NCI-H1092 (cell line): Measurements from ENCODE around the gene CTU2.
"Not testable (repeated sequence)": the region's sequence is repeated elsewhere in the genome, so short reads cannot be mapped to it uniquely, and the experiment has no call there.

ENCODE experiments used
- DNase-seq: peaks from one replicate; lab custom pipeline; 2025; lab: John Stamatoyannopoulos, UW

Gene CTU2

DNA sequence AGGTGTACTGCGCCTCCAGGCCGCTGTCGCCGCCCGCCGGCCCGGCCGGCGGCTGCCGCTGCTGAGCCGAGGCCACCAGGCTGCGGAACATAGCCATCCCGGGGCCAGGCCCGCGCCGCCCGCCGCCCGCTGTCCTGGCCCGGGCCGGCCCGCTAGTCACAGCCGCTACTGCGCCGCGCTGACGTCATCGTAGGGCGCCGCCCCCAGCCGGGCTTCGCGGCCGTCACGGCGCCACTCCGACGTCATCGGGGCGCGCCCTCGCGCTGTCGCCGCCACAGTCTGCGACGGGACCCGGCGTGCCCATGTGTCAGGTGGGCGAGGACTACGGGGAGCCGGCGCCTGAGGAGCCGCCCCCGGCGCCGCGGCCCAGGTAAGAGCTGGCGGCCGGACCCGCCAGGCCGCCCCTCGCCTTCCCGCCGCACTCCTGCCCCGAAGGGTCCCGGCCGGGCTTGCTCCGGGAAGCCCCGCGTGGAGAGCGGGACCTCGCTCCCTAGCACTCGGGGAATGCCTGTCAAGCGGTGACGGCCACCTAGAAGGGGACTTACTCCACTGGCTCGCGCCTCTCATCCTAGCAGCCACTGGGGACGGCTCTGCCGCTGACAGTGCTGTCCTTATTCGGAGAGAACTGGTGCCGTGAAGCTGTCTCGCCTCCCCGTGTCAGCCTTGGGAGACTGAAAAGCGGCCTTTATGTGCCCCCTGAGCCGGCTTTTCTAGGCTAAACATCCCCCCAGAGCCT is at the start of gene CTU2, which contains the start of gene RNF166:
TSS of gene CTU2 (plus strand) at position 275 of the 736 bp plus-strand sequence. CDS start at position 303, 28 bp downstream.
TSS of gene RNF166 (minus strand) at position 180 of the 736 bp plus-strand sequence. CDS start at position 97, 83 bp downstream.
- DNase-seq: peak; percentile 76

DNA sequence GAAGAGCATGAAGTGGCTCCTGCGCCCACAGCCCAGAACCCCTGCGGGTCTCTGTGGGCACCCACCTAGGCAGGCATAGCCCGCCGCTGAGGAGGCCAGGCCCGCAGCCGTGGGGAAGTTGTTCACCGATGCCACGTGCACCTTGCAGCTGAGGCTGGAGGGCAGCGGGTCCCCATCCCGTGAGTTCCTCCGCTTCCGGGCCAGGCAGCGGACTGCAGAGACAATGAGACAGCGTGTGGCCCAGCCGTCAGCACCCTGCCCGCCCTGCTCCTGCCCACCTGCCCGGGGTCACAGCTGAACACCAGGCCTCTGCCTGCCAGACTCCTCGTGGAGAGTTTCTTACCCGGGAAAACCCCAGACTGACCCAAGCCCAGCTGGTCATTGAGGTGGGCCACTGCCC is 48.9 kb upstream of the CTU2 start:
- no peak for DNase-seq

DNA sequence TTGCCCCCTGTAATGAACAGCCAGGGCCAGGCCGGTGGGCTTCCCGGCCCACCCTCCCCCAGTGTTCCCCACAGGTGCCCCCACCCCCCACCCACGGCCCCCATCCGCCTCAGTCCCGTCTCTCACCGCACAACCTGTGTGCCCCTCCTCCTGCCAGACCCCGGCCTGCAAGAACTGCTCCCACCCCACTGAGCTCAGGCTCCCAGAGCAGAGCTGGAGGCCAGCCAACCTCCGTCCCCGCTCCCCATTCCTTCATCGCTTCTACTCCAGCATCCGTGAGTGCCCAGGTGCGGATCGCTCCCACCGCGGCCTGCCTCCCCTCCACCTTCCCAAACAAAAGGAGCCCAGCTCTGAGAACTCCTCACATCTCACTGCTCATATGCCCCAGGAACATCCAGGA is 47.6 kb upstream of the CTU2 start:
- DNase-seq: no peak

DNA sequence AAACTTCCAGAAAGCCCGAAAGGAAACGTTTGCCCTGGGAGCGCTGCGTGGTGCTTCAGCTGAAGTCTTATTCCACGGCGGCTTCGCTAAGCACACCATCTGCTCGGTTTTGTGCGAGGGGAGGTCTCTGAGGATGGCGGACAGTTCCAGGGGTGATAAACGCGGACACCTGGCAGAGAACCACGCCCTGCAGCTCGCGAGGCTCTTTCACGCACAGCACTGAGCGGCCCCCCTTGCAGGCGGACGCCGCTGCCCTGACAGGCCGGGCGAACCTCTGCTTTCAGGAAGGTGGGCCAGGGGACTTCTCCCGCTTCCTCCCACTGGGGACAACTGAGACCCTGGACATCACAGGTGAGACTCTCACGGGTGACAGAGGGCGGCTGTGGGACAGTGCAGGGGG is 47.1 kb upstream of the CTU2 start:
- no peak for DNase-seq

DNA sequence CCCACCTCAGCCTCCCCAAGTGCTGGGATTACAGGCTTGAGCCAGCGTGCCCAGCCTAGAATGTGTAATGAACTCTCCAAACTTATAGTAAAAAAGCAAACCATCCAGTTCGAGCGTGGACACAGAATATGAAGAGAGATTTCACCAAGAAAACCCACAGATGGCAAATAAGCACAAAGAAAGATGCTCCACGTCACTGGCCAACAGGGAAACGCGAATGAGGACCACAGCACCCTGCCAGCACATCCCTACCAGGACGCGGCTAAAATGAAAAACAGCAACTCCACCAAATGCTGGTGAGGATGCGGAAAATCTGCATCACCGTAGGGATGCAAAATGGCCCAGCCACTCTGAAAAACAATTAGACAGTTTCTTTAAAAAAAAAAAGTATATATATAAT is 44.8 kb upstream of the CTU2 start:
- no peak for DNase-seq

DNA sequence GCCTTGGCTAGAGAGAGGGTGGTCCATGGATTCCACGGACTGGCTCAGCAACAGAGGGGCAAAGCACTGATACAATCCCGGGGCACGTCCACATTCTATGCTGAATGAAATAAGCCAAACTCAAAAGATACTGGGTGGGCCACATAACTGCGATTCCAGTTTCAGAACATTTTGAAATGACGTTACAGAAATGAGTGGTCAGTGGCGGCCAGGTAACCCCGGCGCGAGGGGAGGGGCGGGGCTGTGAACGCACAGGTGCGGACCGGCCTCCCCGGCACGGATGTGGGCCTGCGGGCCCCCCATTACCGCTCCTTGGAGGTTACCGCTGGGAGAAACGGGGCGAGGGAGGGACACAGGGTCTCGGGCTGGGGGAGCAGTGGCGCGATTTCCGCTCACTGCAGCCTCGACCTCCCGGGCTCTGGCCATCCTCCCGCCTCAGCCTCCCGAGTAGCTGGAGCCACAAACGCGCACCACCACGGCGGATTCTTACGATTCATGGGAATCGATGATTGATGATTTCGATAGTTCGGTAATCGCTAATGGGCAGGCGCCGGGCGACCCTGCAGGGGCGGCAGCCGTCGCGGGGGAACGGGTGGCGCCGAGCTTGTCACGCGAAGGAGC is 44.0 kb upstream of the CTU2 start:
- DNase-seq: no peak

DNA sequence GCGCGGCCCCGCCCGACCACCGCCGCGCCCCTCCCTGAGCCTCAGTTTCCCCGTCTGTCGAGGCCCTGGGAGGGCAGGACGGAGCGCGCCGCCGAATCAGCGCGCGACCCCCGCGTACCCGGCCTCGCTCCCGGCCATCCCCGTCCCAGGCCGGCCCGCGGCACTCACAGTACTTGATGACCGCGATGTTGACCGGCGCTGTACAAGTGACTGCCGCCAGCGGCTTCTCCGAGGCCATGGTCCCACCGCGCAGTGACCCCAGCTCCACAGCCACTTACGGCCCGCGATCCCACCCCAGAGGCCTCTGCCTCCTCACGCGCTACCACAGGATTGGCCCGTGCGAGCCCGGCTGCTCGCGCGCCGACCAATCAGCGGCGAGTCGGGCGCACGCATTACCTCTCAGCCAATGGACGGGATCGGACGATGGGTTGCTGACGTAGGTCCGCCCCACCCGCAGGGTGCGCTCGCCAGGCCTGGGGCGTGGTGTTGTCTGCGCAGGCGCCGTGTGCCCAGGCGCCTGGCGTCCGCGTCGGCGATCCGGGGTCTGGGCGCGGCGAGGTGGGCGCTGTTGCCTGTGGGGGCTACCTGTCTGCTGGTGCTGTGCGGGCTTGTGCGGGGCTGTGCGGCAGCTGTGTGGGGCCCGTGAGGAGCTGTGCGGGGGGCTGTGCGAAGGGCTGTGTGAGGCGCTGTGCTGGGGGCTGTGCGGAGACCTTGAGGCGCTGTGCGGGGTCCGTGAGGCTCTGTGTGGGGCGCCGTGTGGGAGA is 43.3 kb upstream of the CTU2 start, which contains the start of gene MVD:
TSS of gene MVD (minus strand) at position 249 of the 764 bp plus-strand sequence. CDS start at position 238, 11 bp downstream.
- peak; percentile 96 for DNase-seq

DNA sequence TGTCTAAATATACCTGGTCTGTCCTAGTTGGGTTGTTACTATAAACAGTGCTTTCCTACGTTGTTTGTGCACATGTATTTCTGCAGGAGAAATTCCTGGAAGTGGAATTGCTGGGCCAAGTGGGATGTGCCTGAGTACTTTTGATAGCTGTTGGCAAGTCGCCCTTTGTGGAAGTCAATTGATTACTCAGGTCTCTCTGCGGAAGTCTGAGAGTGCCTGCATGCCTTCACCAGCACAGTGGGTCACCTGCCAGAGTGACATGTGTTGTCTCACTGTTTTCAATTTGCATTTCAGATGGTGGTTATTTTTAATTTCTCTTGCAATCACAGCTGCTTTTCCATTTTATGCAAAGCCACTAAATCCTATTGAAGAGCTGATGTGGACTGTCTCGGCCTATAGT is 41.2 kb upstream of the CTU2 start:
- DNase-seq: no peak

DNA sequence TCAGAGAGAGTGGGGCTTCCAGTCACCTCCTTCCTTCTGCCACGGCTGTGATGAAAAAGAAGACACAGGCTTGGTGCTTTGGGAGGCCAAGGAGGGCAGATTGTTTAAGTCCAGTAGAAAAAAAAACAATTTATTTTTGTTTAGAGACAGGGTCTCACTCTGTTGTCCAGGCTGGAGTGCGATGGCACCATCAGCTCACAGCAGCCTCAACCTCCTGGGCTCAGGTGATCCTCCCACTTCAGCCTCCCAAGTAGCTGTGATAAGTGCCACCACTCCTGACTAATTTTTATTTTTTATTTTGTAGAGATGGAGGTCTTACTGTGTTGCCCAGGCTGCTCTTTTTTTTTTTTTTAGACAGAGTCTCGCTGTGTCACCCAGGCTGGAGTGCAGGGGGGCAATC is 40.7 kb upstream of the CTU2 start:
- DNase-seq: no peak

DNA sequence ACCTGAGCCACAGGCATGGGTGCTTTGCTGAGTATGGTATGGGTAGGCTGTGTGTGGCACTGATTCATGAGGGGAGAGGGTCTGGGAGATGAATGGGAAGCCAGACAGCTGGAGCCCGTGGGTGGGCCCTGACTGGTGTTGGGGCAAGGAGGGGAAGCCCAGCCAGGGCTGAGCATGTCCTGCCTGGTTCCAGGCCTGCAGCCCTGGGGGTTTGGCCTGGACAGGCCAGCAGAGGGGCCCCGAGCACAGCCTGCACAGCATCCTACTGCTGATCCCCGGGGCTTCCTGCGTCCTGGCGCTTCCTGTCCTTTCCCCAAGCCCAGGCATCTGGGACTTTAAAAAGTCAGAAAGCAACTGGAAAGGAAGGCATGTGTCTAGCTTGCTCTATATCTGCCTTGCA is 38.8 kb upstream of the CTU2 start:
- DNase-seq: no peak

DNA sequence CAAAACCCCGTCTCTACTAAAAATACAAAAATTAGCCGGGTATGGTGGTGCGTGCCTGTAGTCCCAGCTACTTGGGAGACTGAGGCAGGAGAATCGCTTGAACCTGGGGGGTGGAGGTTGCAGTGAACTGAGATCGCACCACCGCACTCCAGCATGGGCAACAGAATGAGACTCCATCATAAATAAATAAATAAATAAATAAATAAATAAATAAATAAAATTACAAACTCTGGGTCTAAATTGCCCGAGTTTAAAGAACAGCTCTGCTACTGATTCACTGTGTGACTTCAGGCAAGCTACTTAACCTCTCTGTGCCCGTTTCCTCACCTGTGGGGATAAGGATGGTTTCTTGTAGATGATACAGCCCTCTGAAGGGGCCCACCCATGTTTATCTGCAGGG is 36.8 kb upstream of the CTU2 start:
- DNase-seq: not testable (repeated sequence)

DNA sequence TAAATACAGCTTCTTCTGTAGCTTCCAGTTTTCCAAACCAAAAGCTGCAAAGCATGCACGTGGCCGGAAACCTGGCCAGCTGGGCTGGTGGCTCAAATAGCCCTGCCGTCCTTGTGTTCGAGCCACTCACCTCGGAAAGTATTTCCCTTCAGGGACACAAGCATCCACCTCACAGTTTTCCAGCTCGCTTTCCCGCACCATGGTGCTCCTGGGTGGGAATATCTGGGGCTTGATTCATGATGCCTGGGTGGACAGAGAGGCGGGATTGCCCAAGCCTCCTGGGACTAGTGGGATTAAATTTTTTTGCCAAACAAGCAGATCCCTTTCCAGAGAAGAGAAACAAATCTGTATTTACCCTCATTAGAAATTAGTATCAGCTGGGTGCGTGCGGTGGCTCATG is 36.3 kb upstream of the CTU2 start:
- DNase-seq: no peak

DNA sequence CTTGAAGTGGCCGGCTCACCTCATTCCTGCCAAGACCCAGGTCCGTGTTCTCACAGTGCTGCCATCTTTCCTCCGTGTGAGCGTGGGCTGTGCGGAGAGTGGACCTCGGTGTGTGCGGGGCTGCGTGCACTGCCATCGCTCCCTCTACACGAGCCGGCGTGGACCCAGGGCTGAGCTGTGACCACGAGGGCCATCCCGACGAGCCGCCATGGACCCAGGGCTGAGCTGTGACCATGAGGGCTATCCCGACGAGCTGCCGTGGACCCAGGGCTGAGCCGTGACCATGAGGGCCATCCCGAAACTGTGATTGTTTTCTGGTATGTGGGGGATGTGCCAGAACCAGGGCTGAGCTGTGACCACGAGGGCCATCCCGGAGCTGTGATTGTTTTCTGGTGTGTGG is 34.5 kb upstream of the CTU2 start:
- no peak for DNase-seq

DNA sequence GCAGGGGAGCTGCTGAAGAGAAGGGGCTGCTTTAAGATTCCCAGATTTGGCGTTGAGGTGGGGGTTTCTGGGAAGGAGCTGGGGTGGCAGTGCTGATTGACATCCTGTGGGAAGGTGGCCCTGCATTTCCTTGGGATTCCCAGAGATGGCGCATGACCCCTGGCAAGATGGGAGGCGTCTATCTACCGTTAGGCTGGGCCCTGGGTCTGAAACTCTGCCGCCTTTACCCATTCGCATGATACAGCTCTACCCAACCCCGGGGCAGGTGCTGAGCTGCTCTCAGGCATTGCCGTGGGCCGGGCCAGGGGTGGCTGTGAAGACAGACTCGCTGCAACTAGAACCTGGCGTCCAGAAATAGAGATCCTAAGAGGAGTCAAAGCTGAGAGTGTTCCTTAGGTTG is 33.5 kb upstream of the CTU2 start:
- no peak for DNase-seq

DNA sequence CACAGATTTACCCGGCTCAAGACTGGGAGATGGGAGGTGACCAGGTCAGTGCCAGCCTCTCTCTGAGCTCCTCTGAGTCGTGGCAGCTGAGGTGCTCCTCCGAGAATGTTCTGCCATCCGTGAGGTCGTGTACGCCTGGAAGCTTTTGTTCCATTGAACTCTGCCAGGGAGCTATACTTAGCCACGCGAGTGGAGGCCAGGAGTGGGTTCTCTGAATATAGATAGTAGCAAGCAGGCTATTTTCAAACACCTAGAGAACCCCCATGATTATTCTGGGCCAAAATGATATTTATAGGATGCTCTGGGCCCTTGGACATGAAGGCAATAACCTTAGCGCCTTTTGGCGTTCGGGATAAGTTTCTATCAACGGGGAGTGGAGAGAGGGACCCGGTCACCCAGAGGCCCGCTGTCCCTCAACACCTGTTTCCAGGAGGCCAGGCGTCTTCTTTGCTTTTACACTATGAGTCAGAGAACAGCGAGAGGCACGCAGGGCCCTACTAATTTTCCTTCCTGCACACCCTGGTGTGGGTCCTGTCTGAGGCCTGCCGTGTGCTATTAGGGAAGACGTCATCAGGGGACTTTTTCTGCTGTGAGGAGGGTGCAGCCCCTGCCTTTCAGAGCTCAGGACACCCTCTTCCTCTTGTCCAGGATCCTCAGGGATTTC is 32.5 kb upstream of the CTU2 start:
- no peak for DNase-seq

DNA sequence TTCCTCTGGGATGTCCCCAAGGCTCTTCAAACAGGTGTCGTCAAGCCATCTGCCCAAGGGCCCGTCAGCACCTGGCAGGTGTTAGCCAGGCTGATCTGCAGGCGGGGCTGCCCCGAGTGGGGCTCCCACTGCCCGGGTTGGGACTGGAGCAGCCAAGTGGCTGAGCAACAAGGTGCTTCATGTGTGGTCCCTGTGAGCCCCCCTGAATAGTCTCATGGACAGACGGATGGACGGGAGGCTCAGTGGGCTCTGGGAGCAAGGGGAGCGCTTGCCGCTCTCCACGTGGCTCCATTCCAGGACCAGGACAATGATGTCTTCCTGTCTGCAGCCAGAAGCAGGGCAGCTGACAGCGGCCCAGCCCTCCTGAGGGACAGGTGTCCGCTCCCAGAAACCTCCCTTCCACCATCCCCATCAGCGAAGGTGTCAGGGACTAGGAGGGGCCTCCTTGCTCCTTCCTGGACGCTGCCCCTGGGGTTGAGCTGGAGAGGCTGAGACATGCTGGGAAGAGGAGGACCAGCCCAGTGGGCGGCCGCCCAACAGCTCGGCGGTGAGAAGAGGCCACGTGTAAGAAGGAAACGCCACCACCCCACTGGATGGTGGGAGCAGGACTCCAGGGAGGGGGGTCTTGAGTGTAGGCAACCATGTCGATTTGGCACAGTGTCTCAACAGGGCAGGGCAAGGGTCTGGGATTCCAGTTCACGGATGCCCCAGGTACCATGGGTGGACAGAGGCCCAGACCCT is 29.6 kb upstream of the CTU2 start:
- no peak for DNase-seq

DNA sequence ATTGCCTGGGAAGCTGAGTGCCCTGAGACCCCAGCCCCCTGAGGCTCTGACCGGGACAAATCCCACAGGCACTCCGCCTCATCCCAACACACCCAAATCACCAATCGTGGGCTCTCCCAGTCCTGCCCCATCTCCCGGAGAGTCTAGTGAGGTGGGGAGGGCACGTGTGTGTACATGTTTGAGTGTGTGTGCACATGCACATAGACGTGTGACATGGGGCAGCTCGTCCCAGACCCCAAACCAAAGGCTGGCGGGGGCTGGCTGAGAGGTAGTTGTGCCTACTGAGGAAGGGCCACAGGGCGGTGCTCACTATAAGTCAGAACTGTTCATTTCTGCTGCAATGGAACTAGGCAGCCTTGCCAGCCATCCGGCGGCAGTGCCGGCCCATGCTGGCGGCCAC is 28.6 kb upstream of the CTU2 start:
- no peak for DNase-seq

DNA sequence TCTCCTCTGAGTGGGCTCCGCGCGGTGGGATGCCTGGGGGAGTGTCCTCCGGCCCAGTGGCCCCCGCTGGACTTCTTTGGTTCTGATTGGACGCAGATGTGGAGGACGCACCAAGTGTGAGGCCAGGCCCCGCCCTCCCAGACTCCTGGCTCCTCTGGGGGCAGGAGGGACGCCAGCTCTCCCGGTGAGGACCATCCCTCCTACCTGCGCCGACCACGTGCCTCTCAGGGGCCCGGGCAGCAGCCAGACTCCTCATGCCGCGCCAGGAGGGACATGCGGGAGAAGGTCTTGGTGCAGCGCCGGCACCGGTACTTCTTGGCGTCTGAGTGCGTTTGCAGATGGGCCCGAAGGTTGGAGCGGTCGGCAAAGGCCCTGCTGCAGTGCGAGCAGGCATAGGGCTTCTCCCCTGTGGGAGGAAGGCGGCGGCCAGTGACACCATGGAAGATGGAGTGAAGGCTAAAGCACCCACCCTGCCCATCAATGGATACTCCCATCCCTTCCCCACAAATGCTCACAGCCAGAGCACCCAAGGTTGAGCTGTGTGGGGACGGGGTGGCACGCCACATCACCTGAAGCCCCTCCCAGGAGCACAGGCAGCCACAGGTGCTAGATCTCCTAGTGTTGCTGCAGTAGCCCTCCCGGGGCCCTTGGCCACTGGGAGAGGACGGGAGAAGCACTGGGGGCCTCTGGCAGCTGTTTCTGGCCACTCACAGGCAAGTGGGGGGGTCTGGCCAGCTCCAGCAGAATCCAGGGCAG is 27.9 kb upstream of the CTU2 start:
- DNase-seq: no peak

DNA sequence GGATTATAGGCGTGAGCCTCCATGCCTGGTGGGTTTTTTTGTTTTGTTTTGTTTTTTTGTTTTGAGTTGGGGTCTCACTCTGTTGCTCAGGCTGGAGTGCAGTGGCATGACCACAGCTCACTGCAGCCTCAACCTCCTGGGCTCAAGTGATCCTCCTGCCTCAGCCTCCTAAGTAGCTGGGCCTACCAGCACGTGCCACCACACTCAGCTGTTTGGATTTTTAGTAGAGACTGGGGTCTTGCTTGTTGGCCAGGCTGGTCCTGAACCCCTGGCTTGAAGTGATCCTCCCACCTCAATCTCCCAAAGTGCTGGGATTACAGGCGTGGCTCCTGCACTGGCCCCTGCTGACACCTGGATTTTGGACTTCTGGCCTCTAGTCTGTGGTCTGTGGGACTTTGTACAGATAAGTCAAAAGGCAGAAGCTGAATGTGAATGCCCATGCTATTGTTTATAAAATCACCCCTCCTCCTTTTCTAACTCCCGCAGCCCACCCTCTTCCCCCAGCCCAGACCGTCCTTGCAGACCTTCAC is 25.7 kb upstream of the CTU2 start:
- DNase-seq: no peak

DNA sequence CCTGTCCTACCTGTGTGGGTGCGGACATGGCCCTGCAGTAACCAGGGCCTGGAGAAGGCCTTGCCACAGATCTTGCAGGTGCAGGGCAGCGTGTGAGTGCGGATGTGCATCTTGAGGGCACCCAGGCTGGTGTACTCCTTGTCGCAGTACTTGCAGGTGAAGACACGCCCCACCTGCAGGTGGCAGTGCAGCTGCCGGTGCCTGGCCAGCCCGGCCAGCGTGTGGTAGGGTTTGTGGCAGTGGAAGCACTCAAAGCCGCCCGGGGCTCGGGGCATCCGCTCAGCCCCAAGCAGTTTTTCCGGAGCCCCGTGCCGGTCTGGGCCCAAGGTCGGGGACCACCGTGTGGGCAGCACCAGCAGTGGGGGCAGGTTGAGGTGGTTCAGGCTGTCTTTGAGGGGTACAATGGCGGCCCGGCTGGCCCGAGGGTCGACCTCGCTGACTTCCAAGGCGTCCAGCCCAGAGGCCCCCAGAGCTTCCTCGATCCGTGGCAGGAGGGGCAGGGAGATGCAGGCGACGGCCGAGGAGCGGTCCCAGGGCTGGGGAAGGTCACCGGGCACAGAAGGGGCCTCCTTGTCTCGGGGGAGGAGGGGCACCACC is 25.1 kb upstream of the CTU2 start:
- no peak for DNase-seq
